Tibial nerve (tissue), 3 donors: ENCODE measurements around the gene UCP3.

ENCODE experiments used
- POLR2A ChIP-seq, 2 donors: fragments of 450-650 bp; IDR thresholded peaks; one replicate each; pipeline ENCODE4 v1.6.1; 2017; ENCODE audit warnings: antibody characterized with exemption in 2 of 2, mild to moderate bottlenecking in 2 of 2, moderate library complexity in 2 of 2
- TF ChIP-seq, protein P1 (sequence below), 5 experiments: fragments of 200-600 bp in 3 of 5; fragments of 450-650 bp in 2 of 5; sonication (generic) in 3 of 5; IDR thresholded peaks; one replicate each; pipeline ENCODE4 v1.5.1; 2016 to 2019; ENCODE audit warnings: antibody characterized with exemption in 5 of 5, mild to moderate bottlenecking in 3 of 5, moderate library complexity in 2 of 5

DNA sequence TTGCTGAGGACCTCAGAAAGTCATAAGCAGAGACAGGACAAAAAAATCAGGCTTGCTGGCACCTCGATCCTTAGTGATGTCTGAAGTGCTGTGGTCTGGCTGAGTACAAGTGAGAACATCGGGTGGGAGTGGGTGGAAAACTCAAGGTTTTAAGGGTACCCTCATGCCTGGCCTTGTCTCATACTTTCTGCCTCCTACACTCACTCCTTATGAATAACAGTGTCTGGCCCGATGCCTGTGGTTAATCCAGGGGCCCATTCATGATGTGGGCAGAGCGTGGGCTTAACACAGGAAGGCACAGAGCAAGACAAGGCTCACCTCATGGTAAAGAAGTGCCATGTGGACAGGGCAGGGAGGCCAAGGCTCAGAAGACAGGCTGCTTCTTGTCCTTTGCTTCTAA, 11.0 kb upstream of the UCP3 start:
- TF ChIP-seq, protein P1, sequence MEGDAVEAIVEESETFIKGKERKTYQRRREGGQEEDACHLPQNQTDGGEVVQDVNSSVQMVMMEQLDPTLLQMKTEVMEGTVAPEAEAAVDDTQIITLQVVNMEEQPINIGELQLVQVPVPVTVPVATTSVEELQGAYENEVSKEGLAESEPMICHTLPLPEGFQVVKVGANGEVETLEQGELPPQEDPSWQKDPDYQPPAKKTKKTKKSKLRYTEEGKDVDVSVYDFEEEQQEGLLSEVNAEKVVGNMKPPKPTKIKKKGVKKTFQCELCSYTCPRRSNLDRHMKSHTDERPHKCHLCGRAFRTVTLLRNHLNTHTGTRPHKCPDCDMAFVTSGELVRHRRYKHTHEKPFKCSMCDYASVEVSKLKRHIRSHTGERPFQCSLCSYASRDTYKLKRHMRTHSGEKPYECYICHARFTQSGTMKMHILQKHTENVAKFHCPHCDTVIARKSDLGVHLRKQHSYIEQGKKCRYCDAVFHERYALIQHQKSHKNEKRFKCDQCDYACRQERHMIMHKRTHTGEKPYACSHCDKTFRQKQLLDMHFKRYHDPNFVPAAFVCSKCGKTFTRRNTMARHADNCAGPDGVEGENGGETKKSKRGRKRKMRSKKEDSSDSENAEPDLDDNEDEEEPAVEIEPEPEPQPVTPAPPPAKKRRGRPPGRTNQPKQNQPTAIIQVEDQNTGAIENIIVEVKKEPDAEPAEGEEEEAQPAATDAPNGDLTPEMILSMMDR (IDR thresholded peaks at IDR 0.05), result no peak
- no peak for TF ChIP-seq POLR2A (IDR thresholded peaks at IDR 0.05)
